ENCODE measurements around the gene USP17L10. TPM values are rescaled to one million over a fixed set of nuclear protein-coding genes. Genes with fewer than 3 reads are reported as not detected.

Gene USP17L10
- not detected in 5 replicates for total RNA-seq (2022; extraction: Qiagen RNA extraction)

GRCh38 chr4:9210357-9210756 lies at the start of gene USP17L10:
USP17L10 (plus strand) TSS chr4:9210657; CDS start chr4:9210657, 0 bp downstream.

GRCh38 chr4:9169791-9170459 lies 40.5 kb upstream of the USP17L10 start, which contains the start of gene FAM90A26:
FAM90A26 (plus strand) TSS chr4:9170409; CDS start chr4:9173173, 2,764 bp downstream.

GRCh38 chr4:9215105-9215504 lies 4.6 kb downstream of the USP17L10 start, which contains the start of gene USP17L11:
USP17L11 (plus strand) TSS chr4:9215405; CDS start chr4:9215405, 0 bp downstream.

GRCh38 chr4:9219852-9220251 lies 9.4 kb downstream of the USP17L10 start, which contains the start of gene USP17L12:
USP17L12 (plus strand) TSS chr4:9220152; CDS start chr4:9220152, 0 bp downstream.

GRCh38 chr4:9224596-9224995 lies 14.1 kb downstream of the USP17L10 start, which contains the start of gene USP17L13:
USP17L13 (plus strand) TSS chr4:9224896; CDS start chr4:9224896, 0 bp downstream.

GRCh38 chr4:9234085-9234484 lies 23.6 kb downstream of the USP17L10 start, which contains the start of gene USP17L15:
USP17L15 (plus strand) TSS chr4:9234385; CDS start chr4:9234385, 0 bp downstream.

GRCh38 chr4:9243579-9243978 lies 33.1 kb downstream of the USP17L10 start, which contains the start of gene USP17L17:
USP17L17 (plus strand) TSS chr4:9243879; CDS start chr4:9243879, 0 bp downstream.

GRCh38 chr4:9247953-9248680 lies 37.7 kb downstream of the USP17L10 start, which contains the start of gene USP17L18:
USP17L18 (plus strand) TSS chr4:9248630; CDS start chr4:9248630, 0 bp downstream.

GRCh38 chr4:9253078-9253477 lies 42.6 kb downstream of the USP17L10 start, which contains the start of gene USP17L19:
USP17L19 (plus strand) TSS chr4:9253378; CDS start chr4:9253378, 0 bp downstream.

GRCh38 chr4:9257824-9258223 lies 47.4 kb downstream of the USP17L10 start, which contains the start of gene USP17L20:
USP17L20 (plus strand) TSS chr4:9258124; CDS start chr4:9258124, 0 bp downstream.

Other genes with a start within 250 kb of the USP17L10 start
- not detected in 5 replicates for gene FAM90A26, start 40.2 kb upstream of the USP17L10 start, total RNA-seq (2022; extraction: Qiagen RNA extraction)
- gene USP17L11, start 4.7 kb downstream of the USP17L10 start, total RNA-seq (2022; extraction: Qiagen RNA extraction), result not detected in 5 replicates
- gene USP17L12, start 9.5 kb downstream of the USP17L10 start, total RNA-seq (2022; extraction: Qiagen RNA extraction), result not detected in 5 replicates
- not detected in 5 replicates for gene USP17L13, start 14.2 kb downstream of the USP17L10 start, total RNA-seq (2022; extraction: Qiagen RNA extraction)
- gene USP17L15, start 23.7 kb downstream of the USP17L10 start, total RNA-seq (2022; extraction: Qiagen RNA extraction), result not detected in 5 replicates
- gene USP17L17, start 33.2 kb downstream of the USP17L10 start, total RNA-seq (2022; extraction: Qiagen RNA extraction), result not detected in 5 replicates
- not detected in 5 replicates for gene USP17L18, start 38.0 kb downstream of the USP17L10 start, total RNA-seq (2022; extraction: Qiagen RNA extraction)
- gene USP17L19, start 42.7 kb downstream of the USP17L10 start, total RNA-seq (2022; extraction: Qiagen RNA extraction), result not detected in 5 replicates
- gene USP17L20, start 47.5 kb downstream of the USP17L10 start, total RNA-seq (2022; extraction: Qiagen RNA extraction), result not detected in 5 replicates
- gene USP17L21, start 52.2 kb downstream of the USP17L10 start, total RNA-seq (2022; extraction: Qiagen RNA extraction), result not detected in 5 replicates
- gene USP17L22, start 57.0 kb downstream of the USP17L10 start, total RNA-seq (2022; extraction: Qiagen RNA extraction), result not detected in 5 replicates
- not detected in 5 replicates for gene USP17L24, start 114.5 kb downstream of the USP17L10 start, total RNA-seq (2022; extraction: Qiagen RNA extraction)
- gene USP17L25, start 119.3 kb downstream of the USP17L10 start, total RNA-seq (2022; extraction: Qiagen RNA extraction), result not detected in 5 replicates
- not detected in 5 replicates for gene USP17L26, start 124.0 kb downstream of the USP17L10 start, total RNA-seq (2022; extraction: Qiagen RNA extraction)
- gene USP17L5, start 128.7 kb downstream of the USP17L10 start, total RNA-seq (2022; extraction: Qiagen RNA extraction), result not detected in 5 replicates
- gene USP17L27, start 133.5 kb downstream of the USP17L10 start, total RNA-seq (2022; extraction: Qiagen RNA extraction), result not detected in 5 replicates
- gene USP17L28, start 138.2 kb downstream of the USP17L10 start, total RNA-seq (2022; extraction: Qiagen RNA extraction), result not detected in 5 replicates
- gene USP17L29, start 143.0 kb downstream of the USP17L10 start, total RNA-seq (2022; extraction: Qiagen RNA extraction), result not detected in 5 replicates
- not detected in 5 replicates for gene USP17L30, start 152.5 kb downstream of the USP17L10 start, total RNA-seq (2022; extraction: Qiagen RNA extraction)
- not detected in 5 replicates for gene DEFB131A, start 233.8 kb downstream of the USP17L10 start, total RNA-seq (2022; extraction: Qiagen RNA extraction)

Measured in A549 treated with Hydrocortisone at 1 μM for 4 hours (cell line).